SK-N-SH treated with all-trans-retinoic acid at 6 μM for 48 hours (cell line): ENCODE results near the gene GGTA1.

ENCODE experiments used
- ATAC-seq: fragments of 200-7000 bp; cut with Tn5 transposase; 3 replicates; pipeline ENCODE4 v1.9.1; 2020; ENCODE audit warnings: mild to moderate bottlenecking, moderate library complexity
- ARNTL ChIP-seq: fragments of 450-650 bp; formaldehyde crosslinking; IDR thresholded peaks from 2 replicates; pipeline ENCODE4 v1.5.0; 2020; ENCODE audit warnings: low read depth, mild to moderate bottlenecking, moderate library complexity, borderline replicate concordance
- BACH2 ChIP-seq: fragments of 250-450 bp; sonication (Bioruptor Pico); IDR thresholded peaks from 2 replicates; pipeline ENCODE4 v1.9.0; 2021; ENCODE audit warnings: mild to moderate bottlenecking, borderline replicate concordance
- CSDC2 ChIP-seq: fragments of 250-450 bp; sonication (Bioruptor Pico); IDR thresholded peaks from 2 replicates; pipeline ENCODE4 v1.5.0; 2020; ENCODE audit warnings: mild to moderate bottlenecking, moderate library complexity
- CSRNP3 ChIP-seq: fragments of 250-450 bp; sonication (Bioruptor Pico); IDR thresholded peaks from 2 replicates; pipeline ENCODE4 v1.5.1; 2021; ENCODE audit warnings: mild to moderate bottlenecking, moderate library complexity
- ESRRG ChIP-seq: fragments of 250-450 bp; sonication (Bioruptor Pico); IDR thresholded peaks from 2 replicates; pipeline ENCODE4 v1.6.1; 2021; ENCODE audit warnings: mild to moderate bottlenecking
- GLIS3 ChIP-seq: fragments of 250-450 bp; sonication (Bioruptor Pico); IDR thresholded peaks from 2 replicates; pipeline ENCODE4 v1.5.0; 2020; ENCODE audit warnings: mild to moderate bottlenecking, moderate library complexity
- ISL1 ChIP-seq: fragments of 250-450 bp; sonication (Bioruptor Pico); IDR thresholded peaks from 2 replicates; pipeline ENCODE4 v2.1.2; 2022; ENCODE audit warnings: mild to moderate bottlenecking, moderate library complexity
- OSR1 ChIP-seq: fragments of 250-450 bp; sonication (Bioruptor Pico); IDR thresholded peaks from 2 replicates; pipeline ENCODE4 v1.8.0; 2022; ENCODE audit warnings: moderate library complexity, mild to moderate bottlenecking, inconsistent platforms
- PATZ1 ChIP-seq: fragments of 250-450 bp; sonication (Bioruptor Pico); IDR thresholded peaks from 2 replicates; pipeline ENCODE4 v1.8.0; 2020; ENCODE audit warnings: mild to moderate bottlenecking, moderate library complexity, borderline replicate concordance
- POU6F1 ChIP-seq: fragments of 250-450 bp; sonication (Bioruptor Pico); IDR thresholded peaks from 2 replicates; pipeline ENCODE4 v1.8.0; 2021; ENCODE audit warnings: low read depth, mild to moderate bottlenecking, moderate library complexity, borderline replicate concordance
- PPARA ChIP-seq: fragments of 250-450 bp; sonication (Bioruptor Pico); IDR thresholded peaks from 2 replicates; pipeline ENCODE4 v1.5.0; 2020; ENCODE audit warnings: mild to moderate bottlenecking, borderline replicate concordance
- RARB ChIP-seq: fragments of 250-450 bp; sonication (Bioruptor Pico); IDR thresholded peaks from 2 replicates; pipeline ENCODE4 v1.8.0; 2021; ENCODE audit warnings: mild to moderate bottlenecking, moderate library complexity
- SNAI2 ChIP-seq: fragments of 250-450 bp; sonication (Bioruptor Pico); IDR thresholded peaks from 2 replicates; pipeline ENCODE4 v1.5.0; 2020; ENCODE audit warnings: mild to moderate bottlenecking, moderate library complexity
- TCF4 ChIP-seq: fragments of 250-450 bp; sonication (Bioruptor Pico); IDR thresholded peaks from 2 replicates; pipeline ENCODE4 v1.8.0; 2021; ENCODE audit warnings: mild to moderate bottlenecking, moderate library complexity, borderline replicate concordance
- TOX ChIP-seq: fragments of 250-450 bp; sonication (Bioruptor Pico); IDR thresholded peaks from 2 replicates; pipeline ENCODE4 v1.8.0; 2021; ENCODE audit warnings: mild to moderate bottlenecking, moderate library complexity, borderline replicate concordance
- TSHZ2 ChIP-seq: fragments of 250-450 bp; sonication (Bioruptor Pico); IDR thresholded peaks from 2 replicates; pipeline ENCODE4 v1.5.0; 2020; ENCODE audit warnings: mild to moderate bottlenecking, moderate library complexity
- ZC3H10 ChIP-seq: fragments of 250-450 bp; sonication (Bioruptor Pico); IDR thresholded peaks from 2 replicates; pipeline ENCODE4 v1.5.1; 2021; ENCODE audit warnings: mild to moderate bottlenecking, moderate library complexity
- ZFP3 ChIP-seq: fragments of 250-450 bp; sonication (Bioruptor Pico); IDR thresholded peaks from 2 replicates; pipeline ENCODE4 v1.5.0; 2020; ENCODE audit warnings: mild to moderate bottlenecking, moderate library complexity
- ZFP30 ChIP-seq: fragments of 450-650 bp; formaldehyde crosslinking; IDR thresholded peaks from 2 replicates; pipeline ENCODE4 v1.5.0; 2022; ENCODE audit warnings: mild to moderate bottlenecking, moderate library complexity
- ZNF565 ChIP-seq: fragments of 450-650 bp; formaldehyde crosslinking; conservative IDR thresholded peaks from 2 replicates; pipeline ENCODE4 v1.5.0; 2020; ENCODE audit warnings: low read depth, mild to moderate bottlenecking, moderate library complexity
- ZNF70 ChIP-seq: fragments of 450-650 bp; formaldehyde crosslinking; IDR thresholded peaks from 2 replicates; pipeline ENCODE4 v1.5.0; 2020; ENCODE audit warnings: mild to moderate bottlenecking, moderate library complexity

The GGTA1 gene

GRCh38 chr9:121427899-121428298 lies 71.7 kb downstream of the GGTA1 start:
- TF ChIP-seq ZNF565 (CRISPR knock-in tag) (no peak), ZFP3 (no peak), POU6F1 (no peak), ZFP30 (CRISPR knock-in tag) (no peak), TOX (CRISPR knock-in tag) (no peak), ZC3H10 (no peak), GLIS3 (CRISPR knock-in tag) (no peak), TSHZ2 (CRISPR knock-in tag) (no peak), CSDC2 (no peak), BACH2 (CRISPR knock-in tag) (no peak), ARNTL (no peak), CSRNP3 (CRISPR knock-in tag) (no peak), PPARA (no peak)
- no peak for ATAC-seq

- ATAC-seq = no peak
- TF ChIP-seq ARNTL (no peak), ZC3H10 (no peak), ISL1 (CRISPR knock-in tag) (no peak), BACH2 (CRISPR knock-in tag) (no peak), RARB (no peak), GLIS3 (CRISPR knock-in tag) (no peak), ZFP3 (no peak), OSR1 (CRISPR knock-in tag) (no peak), TCF4 (CRISPR knock-in tag) (no peak), CSDC2 (no peak), TOX (CRISPR knock-in tag) (no peak), PPARA (no peak), ESRRG (CRISPR knock-in tag) (no peak), POU6F1 (no peak), SNAI2 (no peak), ZNF565 (CRISPR knock-in tag) (no peak), PATZ1 (no peak), CSRNP3 (CRISPR knock-in tag) (no peak), ZNF70 (CRISPR knock-in tag) (no peak)
Observed at GRCh38 chr9:121424024-121424432, 75.6 kb downstream of the GGTA1 start.
